Measurements from ENCODE around the gene ZFYVE27.

DNA sequence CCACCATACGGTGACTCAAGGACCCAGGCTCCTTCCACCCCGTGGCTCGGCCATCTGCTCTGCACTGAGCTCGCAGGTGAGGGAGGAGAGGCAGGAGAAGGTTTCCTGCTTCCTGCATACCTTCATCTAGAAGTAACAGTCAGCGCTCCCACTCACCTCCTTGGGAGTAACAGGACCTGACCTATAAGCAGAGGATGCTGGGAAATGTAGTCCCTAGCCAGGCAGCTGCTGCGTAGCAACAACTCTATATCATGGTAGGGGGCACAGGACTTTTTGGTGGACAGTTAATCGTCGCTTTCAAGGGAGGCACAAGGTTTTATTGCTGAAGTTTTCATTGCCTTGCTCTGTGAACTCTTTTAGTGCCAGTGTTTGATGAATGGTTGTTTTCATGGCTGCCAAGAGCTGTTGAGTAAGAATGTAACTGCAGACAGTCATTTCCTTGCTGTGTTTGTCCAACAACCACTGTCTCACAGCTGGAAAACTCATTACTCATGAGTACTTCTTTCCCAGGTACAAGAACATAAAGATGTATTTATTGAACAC, 10.2 kb upstream of the ZFYVE27 start:
- TF ChIP-seq SP1 (IDR thresholded peaks at IDR 0.05; ENCODE audit: low read depth, low read length) (no peak), BACH1 (IDR thresholded peaks at IDR 0.05; ENCODE audit: borderline replicate concordance) (no peak), USF2 (IDR thresholded peaks at IDR 0.05; ENCODE audit: borderline replicate concordance, low read depth, low read length) (no peak), POLR2AphosphoS2 (IDR thresholded peaks at IDR 0.05; ENCODE audit: low read depth, low read length) (no peak), CTCF (IDR thresholded peaks at IDR 0.05 in 2 of 3, conservative IDR thresholded peaks at IDR 0.05 in 1 of 3; ENCODE audit: control insufficient read depth in 2 of 3, extremely low read depth in 1 of 3, insufficient read depth in 1 of 3, low read depth in 3 of 3, low read length in 3 of 3) (no peak), CHD4 (IDR thresholded peaks at IDR 0.05) (no peak), EZH2 (IDR thresholded peaks at IDR 0.05; ENCODE audit: borderline replicate concordance, control insufficient read depth, low read depth, low read length) (no peak), POLR2AphosphoS5 (IDR thresholded peaks at IDR 0.05; ENCODE audit: low read length) (no peak), MXI1 (IDR thresholded peaks at IDR 0.05; ENCODE audit: low read depth, low read length) (no peak)
- TF ChIP-seq, protein P1, sequence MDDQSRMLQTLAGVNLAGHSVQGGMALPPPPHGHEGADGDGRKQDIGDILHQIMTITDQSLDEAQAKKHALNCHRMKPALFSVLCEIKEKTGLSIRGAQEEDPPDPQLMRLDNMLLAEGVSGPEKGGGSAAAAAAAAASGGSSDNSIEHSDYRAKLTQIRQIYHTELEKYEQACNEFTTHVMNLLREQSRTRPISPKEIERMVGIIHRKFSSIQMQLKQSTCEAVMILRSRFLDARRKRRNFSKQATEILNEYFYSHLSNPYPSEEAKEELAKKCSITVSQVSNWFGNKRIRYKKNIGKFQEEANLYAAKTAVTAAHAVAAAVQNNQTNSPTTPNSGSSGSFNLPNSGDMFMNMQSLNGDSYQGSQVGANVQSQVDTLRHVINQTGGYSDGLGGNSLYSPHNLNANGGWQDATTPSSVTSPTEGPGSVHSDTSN (IDR thresholded peaks at IDR 0.05; ENCODE audit: insufficient replicate concordance, low read depth, low read length) = no peak
